RWPE2 (cell line): Measurements from ENCODE around the gene ZMIZ1.

Source experiments
- ATAC-seq: fragments of 200-7000 bp; cut with Tn5 transposase; 3 replicates; pipeline ENCODE4 v1.9.1; 2021; ENCODE audit warnings: low read depth
- DNase-seq: peaks from one replicate; pipeline ENCODE4 v3.0.0-alpha.2; 2020; ENCODE audit warnings: low spot score
- H3K27ac ChIP-seq: fragments of 450-650 bp; 2 replicates; pipeline ENCODE4 v1.5.1; 2017; ENCODE audit warnings: mild to moderate bottlenecking; ENCODE audit not compliant: poor library complexity, severe bottlenecking
- H3K27me3 ChIP-seq: fragments of 250-450 bp; sonication (Bioruptor Pico); 2 replicates; pipeline ENCODE4 v1.5.1; 2021; ENCODE audit warnings: mild to moderate bottlenecking, moderate library complexity; ENCODE audit not compliant: insufficient read depth, poor library complexity, severe bottlenecking
- H3K36me3 ChIP-seq: fragments of 250-450 bp; sonication (Bioruptor Pico); 2 replicates; pipeline ENCODE4 v1.5.1; 2020; ENCODE audit warnings: low read depth, mild to moderate bottlenecking, moderate library complexity
- H3K4me1 ChIP-seq: fragments of 250-450 bp; sonication (Bioruptor Pico); 2 replicates; pipeline ENCODE4 v1.5.1; 2021; ENCODE audit warnings: mild to moderate bottlenecking, moderate library complexity; ENCODE audit not compliant: insufficient read depth, poor library complexity, severe bottlenecking
- H3K4me3 ChIP-seq: fragments of 250-450 bp; sonication (Bioruptor Pico); 2 replicates; pipeline ENCODE4 v1.5.1; 2021; ENCODE audit warnings: mild to moderate bottlenecking, moderate library complexity; ENCODE audit not compliant: severe bottlenecking
- H3K9me3 ChIP-seq: fragments of 250-450 bp; sonication (Bioruptor Pico); 2 replicates; pipeline ENCODE4 v1.5.1; 2021; ENCODE audit warnings: mild to moderate bottlenecking, moderate library complexity; ENCODE audit not compliant: severe bottlenecking
- CTCF ChIP-seq: fragments of 450-650 bp; IDR thresholded peaks from one replicate; pipeline ENCODE4 v1.5.1; 2017; ENCODE audit warnings: mild to moderate bottlenecking, moderate library complexity; ENCODE audit not compliant: poor library complexity, severe bottlenecking

ZMIZ1 gene

GRCh38 chr10:79301754-79302530 is 233.2 kb downstream of the ZMIZ1 start:
- peaks cover 10% of the 10 kb centered on the region for H3K4me1 ChIP-seq
- no peak overlapping the region for H3K4me3 ChIP-seq
- peaks cover 52% of the 10 kb centered on the region for H3K36me3 ChIP-seq
- H3K9me3 ChIP-seq = peaks cover 2% of the 10 kb centered on the region
- H3K27ac ChIP-seq = no peak overlapping the region
- H3K27me3 ChIP-seq = no peaks in the 10 kb centered on the region
- ATAC-seq = no peak
- DNase-seq = no peak
- no peak for TF ChIP-seq CTCF

- TF ChIP-seq CTCF = no peak
- Histone ChIP-seq H3K4me3 (no peak overlapping the region), H3K36me3 (peaks cover 53% of the 10 kb centered on the region), H3K27me3 (no peaks in the 10 kb centered on the region), H3K9me3 (no peaks in the 10 kb centered on the region), H3K4me1 (peaks cover 6% of the 10 kb centered on the region), H3K27ac (no peak overlapping the region)
- ATAC-seq (no peak), DNase-seq (no peak)
These were observed 235.1 kb downstream of the ZMIZ1 start for GRCh38 chr10:79303631-79304478.

- Histone ChIP-seq H3K27me3 (no peaks in the 10 kb centered on the region), H3K27ac (no peak overlapping the region), H3K4me1 (no peaks in the 10 kb centered on the region), H3K36me3 (peaks cover 51% of the 10 kb centered on the region), H3K9me3 (no peaks in the 10 kb centered on the region), H3K4me3 (no peak overlapping the region)
- no peak for TF ChIP-seq CTCF
- DNase-seq (no peak), ATAC-seq (no peak)
These were observed 235.8 kb downstream of the ZMIZ1 start for GRCh38 chr10:79304479-79305087.

GRCh38 chr10:79305515-79305914 is 236.7 kb downstream of the ZMIZ1 start:
- H3K4me3 ChIP-seq = no peak overlapping the region
- TF ChIP-seq CTCF = no peak
- DNase-seq (no peak), ATAC-seq (no peak)
- H3K27me3 ChIP-seq = no peaks in the 10 kb centered on the region
- H3K36me3 ChIP-seq = peaks cover 44% of the 10 kb centered on the region
- no peak overlapping the region for H3K27ac ChIP-seq
- no peaks in the 10 kb centered on the region for H3K4me1 ChIP-seq
- H3K9me3 ChIP-seq = no peaks in the 10 kb centered on the region
